ENCODE measurements around the gene RARB.

RARB gene

DNA sequence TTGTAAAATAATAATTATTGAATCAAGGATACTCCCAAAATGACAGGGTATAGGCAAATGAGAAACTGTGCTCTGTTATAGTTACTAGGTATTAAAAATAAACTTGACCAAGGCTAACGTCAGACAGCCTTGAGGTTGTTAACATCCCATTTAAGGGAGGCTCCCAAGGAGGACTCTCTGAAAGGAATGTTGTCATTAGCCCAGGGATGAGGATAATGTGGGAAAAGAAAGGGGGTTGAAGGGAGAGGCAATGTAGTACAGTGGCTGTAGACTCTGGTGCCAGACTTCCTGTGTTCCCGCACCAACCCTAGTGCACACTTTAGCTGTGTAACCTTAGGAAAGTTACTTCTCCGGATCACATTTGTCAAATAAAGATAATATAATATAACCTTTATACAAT is 47.0 kb upstream of the RARB start:
- Histone ChIP-seq H3K4me2 (ENCODE audit: low read length) (no peak overlapping the region), H2AFZ (ENCODE audit: low read length) (no peak overlapping the region), H4K20me1 (ENCODE audit: insufficient read depth, low read length) (no peaks in the 10 kb centered on the region), H3K4me3 (ENCODE audit: low read depth, low read length, poor library complexity, severe bottlenecking) (no peak overlapping the region), H3K79me2 (ENCODE audit: insufficient read depth, low read length) (no peaks in the 10 kb centered on the region), H3K4me1 (ENCODE audit: insufficient read depth, low read length, severe bottlenecking) (no peaks in the 10 kb centered on the region), H3K9me2 (ENCODE audit: low read depth, low read length) (no peaks in the 10 kb centered on the region), H3K27me3 (ENCODE audit: insufficient read depth, low read length) (no peaks in the 10 kb centered on the region), H3K9ac (ENCODE audit: low read length) (no peak overlapping the region), H3K27ac (ENCODE audit: low read depth, low read length, poor library complexity, severe bottlenecking) (no peak overlapping the region), H3K36me3 (ENCODE audit: insufficient read depth, low read length) (no peaks in the 10 kb centered on the region), H3F3A (ENCODE audit: insufficient read depth, low read length) (no peaks in the 10 kb centered on the region), H3K9me3 (ENCODE audit: low read length) (no peaks in the 10 kb centered on the region)
- no peak for TF ChIP-seq EZH2 (IDR thresholded peaks at IDR 0.05; ENCODE audit: borderline replicate concordance, low read length)
- TF ChIP-seq, protein P1, sequence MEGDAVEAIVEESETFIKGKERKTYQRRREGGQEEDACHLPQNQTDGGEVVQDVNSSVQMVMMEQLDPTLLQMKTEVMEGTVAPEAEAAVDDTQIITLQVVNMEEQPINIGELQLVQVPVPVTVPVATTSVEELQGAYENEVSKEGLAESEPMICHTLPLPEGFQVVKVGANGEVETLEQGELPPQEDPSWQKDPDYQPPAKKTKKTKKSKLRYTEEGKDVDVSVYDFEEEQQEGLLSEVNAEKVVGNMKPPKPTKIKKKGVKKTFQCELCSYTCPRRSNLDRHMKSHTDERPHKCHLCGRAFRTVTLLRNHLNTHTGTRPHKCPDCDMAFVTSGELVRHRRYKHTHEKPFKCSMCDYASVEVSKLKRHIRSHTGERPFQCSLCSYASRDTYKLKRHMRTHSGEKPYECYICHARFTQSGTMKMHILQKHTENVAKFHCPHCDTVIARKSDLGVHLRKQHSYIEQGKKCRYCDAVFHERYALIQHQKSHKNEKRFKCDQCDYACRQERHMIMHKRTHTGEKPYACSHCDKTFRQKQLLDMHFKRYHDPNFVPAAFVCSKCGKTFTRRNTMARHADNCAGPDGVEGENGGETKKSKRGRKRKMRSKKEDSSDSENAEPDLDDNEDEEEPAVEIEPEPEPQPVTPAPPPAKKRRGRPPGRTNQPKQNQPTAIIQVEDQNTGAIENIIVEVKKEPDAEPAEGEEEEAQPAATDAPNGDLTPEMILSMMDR (IDR thresholded peaks at IDR 0.05; ENCODE audit: low read length): no peak

DNA sequence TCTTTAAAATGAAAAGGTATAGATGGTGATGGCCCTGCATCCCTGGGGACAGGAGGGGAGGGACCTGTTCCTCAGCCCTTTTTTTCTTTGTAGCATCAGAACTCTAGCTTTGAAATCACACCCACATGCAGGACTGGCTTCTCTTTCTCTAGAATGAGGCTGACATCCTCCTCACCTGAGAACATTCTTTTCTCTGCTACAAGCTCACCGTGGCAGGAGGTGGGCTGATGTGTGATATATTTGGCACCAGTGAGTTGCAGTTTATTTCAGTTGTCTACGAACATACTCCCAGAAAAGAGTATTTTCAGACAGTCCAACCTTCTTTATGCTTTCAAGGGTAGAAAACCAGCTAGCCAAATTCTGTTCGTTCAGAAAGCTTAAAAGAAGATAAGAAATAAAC is 43.6 kb upstream of the RARB start:
- TF ChIP-seq, protein P1 (IDR thresholded peaks at IDR 0.05; ENCODE audit: low read length): no peak
- H3K9ac ChIP-seq (ENCODE audit: low read length): no peak overlapping the region
- H3K79me2 ChIP-seq (ENCODE audit: insufficient read depth, low read length): no peaks in the 10 kb centered on the region

DNA sequence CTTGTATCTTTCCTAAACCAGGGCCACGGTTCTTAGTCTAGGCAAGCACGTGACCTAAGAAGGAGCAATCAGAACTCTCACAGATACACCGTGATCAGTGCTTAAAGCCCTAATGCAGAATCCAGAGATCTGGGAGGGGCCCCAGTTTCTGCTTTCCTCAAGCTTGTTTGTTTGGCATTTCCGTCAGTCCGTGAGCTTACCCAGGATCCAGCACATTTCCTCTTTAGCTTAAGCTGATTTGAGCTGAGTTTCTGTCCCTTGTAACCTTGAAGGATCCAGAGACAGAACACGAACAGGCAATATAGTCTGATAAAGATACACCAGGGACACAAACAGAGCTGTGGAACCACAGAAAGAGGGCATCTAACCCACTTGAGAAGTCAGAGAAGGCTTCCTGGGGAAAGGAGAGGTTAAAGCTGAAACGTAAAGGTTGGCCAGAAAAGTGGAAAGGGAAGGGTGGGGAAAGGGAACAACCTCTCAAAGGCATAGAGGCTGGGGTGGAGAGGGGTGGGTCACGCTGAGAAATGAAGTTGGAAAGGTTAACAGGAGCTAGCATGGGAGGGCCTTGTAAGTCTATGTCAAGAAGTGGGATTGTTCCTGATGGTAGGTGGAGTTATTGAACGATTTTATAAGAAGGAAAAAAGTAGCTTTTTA is 42.1 kb upstream of the RARB start:
- Histone ChIP-seq H3K4me3 (ENCODE audit: low read depth, low read length, poor library complexity, severe bottlenecking) (no peak overlapping the region), H2AFZ (ENCODE audit: low read length) (no peak overlapping the region), H3K36me3 (ENCODE audit: insufficient read depth, low read length) (no peaks in the 10 kb centered on the region), H3K27me3 (ENCODE audit: insufficient read depth, low read length) (no peaks in the 10 kb centered on the region), H4K20me1 (ENCODE audit: insufficient read depth, low read length) (no peaks in the 10 kb centered on the region), H3K9me3 (ENCODE audit: low read length) (no peaks in the 10 kb centered on the region), H3K4me1 (ENCODE audit: insufficient read depth, low read length, severe bottlenecking) (no peaks in the 10 kb centered on the region), H3K4me2 (ENCODE audit: low read length) (no peak overlapping the region), H3K9ac (ENCODE audit: low read length) (no peak overlapping the region), H3K79me2 (ENCODE audit: insufficient read depth, low read length) (no peaks in the 10 kb centered on the region), H3K9me2 (ENCODE audit: low read depth, low read length) (no peaks in the 10 kb centered on the region), H3K27ac (ENCODE audit: low read depth, low read length, poor library complexity, severe bottlenecking) (no peak overlapping the region), H3F3A (ENCODE audit: insufficient read depth, low read length) (no peaks in the 10 kb centered on the region)
- TF ChIP-seq, protein P1 (IDR thresholded peaks at IDR 0.05; ENCODE audit: low read length): no peak
- TF ChIP-seq EZH2 (IDR thresholded peaks at IDR 0.05; ENCODE audit: borderline replicate concordance, low read length): no peak

More for the DNA sequence above, 43.6 kb upstream of the RARB start:
- Histone ChIP-seq H3K27me3 (ENCODE audit: insufficient read depth, low read length) (no peaks in the 10 kb centered on the region), H3K27ac (ENCODE audit: low read depth, low read length, poor library complexity, severe bottlenecking) (no peak overlapping the region), H3K36me3 (ENCODE audit: insufficient read depth, low read length) (no peaks in the 10 kb centered on the region), H3K4me2 (ENCODE audit: low read length) (no peak overlapping the region), H3K4me3 (ENCODE audit: low read depth, low read length, poor library complexity, severe bottlenecking) (no peak overlapping the region), H4K20me1 (ENCODE audit: insufficient read depth, low read length) (no peaks in the 10 kb centered on the region), H3K9me2 (ENCODE audit: low read depth, low read length) (no peaks in the 10 kb centered on the region), H3K4me1 (ENCODE audit: insufficient read depth, low read length, severe bottlenecking) (no peaks in the 10 kb centered on the region), H2AFZ (ENCODE audit: low read length) (no peak overlapping the region), H3K9me3 (ENCODE audit: low read length) (no peaks in the 10 kb centered on the region), H3F3A (ENCODE audit: insufficient read depth, low read length) (no peaks in the 10 kb centered on the region)
